Activated CD4-positive, alpha-beta T cell treated with anti-CD3 and anti-CD28 coated beads, Interleukin-2, amount 50 U/mL, for 1 hour (primary cell): ENCODE data around the gene NAXD.
A peak's percentile ranks its signal among the peaks of the same experiment; 100 is the strongest.
"Not testable (repeated sequence)": the region's sequence is repeated elsewhere in the genome, so short reads cannot be mapped to it uniquely, and the experiment has no call there.

Experiments
- DNase-seq: peaks from one replicate; pipeline ENCODE4 v3.0.0-alpha.2; 2020

Gene NAXD

DNA sequence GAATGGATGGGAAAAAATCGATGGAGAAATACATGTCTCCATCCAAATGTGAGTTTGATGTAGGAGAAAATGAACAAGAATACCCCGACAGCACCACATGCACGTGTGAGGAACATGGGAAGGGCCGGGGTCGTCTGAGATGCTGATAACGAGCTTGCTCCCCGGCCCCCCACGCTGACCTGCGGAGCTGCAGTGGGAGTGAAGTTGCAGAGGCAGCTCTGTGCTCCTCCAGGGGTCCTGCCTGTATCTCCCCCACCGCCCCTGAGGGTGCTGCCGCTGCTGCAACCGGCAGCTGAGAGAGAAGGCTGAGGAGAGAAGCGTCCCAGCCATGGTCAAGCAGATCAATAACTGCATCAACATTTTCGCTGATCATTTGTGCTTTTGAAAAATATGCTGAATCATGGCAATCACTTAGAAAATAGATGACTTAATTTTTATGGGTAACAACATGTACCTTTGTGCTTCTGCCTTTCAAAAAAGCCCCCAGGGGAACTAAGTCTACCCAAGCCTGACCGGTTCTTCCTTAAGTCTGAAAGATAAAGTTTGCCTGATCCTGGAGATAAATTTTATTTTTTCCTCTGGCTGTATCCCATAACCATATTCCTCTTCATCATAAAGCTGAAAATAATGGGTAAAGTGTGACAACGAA is 18.2 kb upstream of the NAXD start:
- no peak for DNase-seq

DNA sequence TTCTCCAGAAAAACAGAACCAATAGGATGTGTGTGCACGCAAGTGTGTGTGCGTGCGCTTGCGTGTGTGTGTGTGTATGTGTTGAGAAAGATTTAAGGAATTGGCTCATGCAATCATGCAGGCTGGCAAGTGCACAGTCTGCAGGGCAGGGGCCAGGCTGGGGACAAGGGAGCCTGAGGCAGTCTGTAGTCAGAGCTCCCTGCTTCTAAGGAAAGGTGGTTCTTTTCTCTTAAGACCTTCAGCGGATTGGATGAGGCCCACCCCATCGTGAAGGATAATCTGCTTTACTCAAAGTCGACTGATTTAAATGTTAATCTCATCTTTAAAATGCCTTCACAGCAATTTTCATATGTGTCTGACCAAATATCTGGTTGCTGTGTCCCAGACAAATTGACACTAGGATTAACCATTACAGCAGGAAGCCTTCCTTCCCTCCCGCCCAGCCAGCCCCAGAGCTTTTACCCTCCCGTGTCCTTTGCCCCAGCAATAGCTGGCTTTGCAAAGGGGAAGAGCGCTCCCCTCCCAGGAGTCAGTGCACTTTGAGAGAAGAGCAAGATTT is 15.0 kb upstream of the NAXD start:
- no peak for DNase-seq

DNA sequence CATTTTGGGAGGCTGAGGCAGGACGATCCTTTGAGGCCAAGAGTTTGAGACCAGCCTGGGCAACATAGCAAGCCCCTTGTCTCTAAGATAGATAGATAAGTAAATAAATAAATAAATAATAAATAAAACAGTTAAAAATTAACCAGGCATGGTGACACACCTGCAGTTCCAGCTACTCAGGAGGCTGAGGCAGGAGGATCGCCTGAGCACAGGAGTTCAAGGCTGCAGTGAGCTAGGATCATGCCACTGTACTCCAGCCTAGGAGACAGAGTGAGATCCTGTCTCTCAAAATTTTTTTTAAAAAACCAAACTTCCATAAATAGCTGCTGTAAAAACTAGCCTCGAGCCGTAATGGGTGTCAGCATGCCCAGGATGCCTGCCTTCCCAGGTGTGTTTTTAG is 14.4 kb upstream of the NAXD start:
- no peak for DNase-seq

DNA sequence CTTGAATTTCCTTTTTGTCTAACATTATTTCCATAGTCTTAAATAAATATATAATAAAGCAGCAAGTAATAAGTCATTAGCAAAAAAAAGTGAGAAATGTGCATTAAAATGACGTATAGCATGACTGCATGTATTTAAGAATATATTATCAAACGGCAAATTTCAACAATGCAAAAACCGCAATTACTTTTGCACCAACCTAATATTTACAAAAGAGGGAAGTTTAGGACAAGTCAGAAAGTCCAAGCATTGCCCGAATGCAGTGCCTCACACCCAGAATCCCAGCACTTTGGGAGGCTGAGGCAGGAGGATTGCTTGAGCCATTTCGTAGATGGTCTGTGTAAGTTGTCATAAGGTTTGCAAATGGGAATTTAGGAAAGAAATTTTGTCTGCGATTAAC is 10.2 kb upstream of the NAXD start:
- DNase-seq = no peak

DNA sequence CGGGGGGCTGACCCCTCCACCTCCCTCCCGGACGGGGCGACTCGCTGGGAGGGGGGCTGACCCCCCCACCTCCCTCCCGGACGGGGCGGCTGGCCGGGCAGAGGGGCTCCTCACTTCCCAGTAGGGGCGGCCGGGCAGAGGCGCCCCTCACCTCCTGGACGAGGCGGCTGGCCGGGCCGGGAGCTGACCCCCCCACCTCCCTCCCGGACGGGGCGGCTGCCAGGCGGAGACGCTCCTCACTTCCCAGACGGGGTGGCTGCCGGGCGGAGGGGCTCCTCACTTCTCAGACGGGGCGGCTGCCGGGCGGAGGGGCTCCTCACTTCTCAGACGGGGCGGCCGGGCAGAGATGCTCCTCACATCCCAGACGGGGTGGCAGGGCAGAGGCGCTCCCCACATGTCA is 9.1 kb upstream of the NAXD start:
- not testable (repeated sequence) for DNase-seq

DNA sequence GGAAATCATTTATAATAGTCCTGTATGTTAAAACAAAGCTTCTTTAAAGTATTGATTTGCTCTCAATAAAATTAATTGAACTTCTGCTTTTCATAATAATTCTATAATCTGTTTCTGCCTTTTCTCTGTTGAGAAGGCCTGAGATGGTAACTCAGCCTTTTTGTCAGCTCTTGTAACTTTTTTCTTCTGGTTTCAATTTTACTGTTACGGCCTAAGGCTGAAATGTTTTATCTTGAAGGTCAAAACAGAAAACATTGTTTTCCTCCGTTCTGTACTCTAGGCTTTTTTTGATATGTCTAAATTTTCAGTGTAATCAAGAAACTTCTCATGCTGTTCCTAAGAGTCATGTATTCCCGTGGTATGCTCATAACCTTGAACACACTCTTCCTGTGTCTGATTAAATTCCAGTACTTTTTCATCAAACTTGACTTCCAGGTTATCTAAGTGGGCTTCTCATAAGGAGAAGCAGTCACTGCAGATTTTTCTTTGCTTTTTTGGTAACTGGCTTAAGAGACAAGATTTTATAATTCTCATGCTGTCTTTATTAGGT is 7.6 kb upstream of the NAXD start:
- DNase-seq = no peak

DNA sequence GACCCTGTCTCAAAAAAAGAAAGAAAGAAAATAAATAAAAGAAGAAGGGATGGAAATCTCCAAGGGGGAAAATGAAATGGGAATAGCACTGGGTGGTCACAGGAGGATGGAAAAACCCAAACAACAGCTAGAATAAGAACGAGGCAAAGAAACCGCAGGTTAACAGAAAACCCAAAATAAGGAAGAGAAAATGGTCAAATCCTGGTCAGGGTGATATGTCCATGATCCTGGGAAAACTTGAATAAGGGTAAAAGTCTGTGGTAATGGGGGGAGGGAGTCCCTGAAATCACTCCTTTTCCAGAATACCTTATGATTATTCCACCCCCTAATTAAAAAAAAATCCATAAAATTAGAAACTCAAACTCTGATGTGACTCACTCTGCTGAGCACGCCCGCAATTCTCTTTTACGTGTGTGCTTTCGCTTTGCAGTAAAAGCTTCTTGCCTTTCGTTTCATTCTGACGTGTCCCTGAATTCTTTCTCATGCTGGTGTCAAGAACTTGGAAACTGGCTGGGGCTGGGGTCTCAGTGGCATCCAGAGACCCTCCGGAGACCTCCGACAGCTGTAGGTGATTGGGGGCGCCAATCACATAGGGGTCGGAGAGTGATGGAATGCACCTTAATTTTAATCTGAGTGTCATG is 4.3 kb upstream of the NAXD start:
- no peak for DNase-seq

DNA sequence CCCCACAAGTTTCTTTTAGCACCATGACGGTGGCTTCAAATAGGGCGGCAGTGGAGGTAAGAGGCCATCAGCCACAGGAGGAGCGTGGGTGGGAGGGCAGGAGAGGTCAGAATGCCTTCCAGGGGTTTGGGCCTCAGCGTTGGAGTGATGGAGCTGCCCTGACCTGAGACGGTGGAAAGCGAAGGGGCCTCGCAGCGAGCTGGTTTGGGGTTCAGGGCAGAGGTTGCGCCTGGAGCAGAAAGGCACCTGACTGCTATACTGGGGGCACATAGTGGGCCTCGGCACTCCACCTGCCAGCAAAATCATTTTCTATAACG is 382 bp upstream of the NAXD start:
- no peak for DNase-seq

DNA sequence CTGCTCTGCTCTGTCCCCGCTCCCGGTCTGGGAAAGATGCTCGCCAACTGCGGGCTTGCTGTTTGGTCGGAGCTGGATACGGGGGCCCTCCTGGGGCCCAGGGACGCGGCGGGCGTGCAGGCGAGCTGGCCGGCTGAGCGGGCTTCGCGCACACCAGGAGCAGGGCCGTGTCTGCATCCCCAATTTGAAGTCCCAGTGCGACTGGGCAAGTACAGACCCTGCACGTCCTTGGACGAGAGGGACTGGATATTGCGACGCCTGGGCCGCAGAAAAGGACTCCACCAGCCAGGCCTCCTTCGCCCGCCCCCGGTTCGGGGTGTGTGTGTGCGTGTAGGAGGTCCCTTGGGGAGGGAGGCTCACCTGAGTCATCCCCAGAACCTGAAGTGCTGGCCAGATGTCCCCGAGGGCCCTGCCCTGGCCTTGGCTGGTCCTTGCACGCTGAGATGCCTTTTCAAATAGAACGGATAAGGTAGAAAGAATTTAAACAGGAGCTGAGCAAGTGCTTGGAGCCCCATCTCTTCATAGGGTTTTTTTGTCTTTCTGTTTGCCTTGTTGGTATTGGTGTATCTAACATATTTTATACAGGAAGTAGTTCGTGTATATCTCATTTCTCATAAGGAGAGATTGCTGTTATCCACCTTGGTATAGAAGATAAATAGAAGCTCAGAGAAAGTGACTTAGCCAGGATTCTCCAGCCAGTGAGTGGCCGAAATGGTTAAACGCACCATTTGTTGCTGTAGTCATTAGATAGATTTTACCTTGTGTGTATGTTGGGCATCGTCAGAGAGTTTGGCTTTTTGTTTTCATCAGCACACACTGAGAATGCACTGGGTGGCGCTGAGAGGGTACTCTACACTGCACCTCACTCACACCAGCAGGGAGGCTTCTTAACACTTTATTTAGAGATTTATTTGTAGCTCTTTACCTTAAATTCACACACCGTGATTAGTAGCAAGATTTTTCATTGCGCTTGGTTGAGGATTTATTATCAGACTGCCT is 1.1 kb downstream of the NAXD start:
- DNase-seq = peak; percentile 15

DNA sequence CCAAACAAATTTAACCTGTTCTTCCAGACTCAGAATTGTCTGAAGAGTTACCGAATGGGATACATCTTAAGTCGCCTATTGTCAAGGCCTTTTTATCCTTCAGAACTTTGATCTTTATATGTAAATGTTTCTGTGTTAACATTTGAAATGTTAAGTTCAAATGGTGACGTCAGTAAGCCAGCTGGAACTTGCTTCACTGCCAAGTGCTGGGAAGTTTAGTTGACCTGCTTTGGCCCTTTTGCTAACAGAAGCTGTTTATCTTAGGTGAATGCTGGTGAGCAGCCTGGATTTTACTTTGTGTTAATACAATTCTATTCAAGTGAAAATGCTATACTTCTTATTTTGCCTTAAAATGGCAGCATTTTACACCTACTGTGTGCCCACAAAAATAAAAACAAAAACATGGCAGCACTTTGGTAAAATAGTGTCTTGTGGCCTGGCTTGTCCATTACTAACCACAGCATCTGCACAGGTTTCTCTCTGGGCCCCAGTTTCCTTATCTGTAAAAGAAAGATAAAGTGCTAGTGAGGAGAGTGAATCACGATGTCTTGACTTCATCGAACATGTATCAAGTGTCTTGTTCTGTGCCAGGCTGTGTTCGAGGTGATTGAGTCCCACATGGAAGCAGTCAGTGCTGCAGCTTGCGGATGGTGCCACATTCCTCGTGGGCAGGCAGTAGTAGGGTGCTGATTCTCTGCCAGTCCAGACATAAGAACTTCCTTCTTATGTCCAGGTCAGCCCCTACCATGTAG is 2.2 kb downstream of the NAXD start:
- no peak for DNase-seq

DNA sequence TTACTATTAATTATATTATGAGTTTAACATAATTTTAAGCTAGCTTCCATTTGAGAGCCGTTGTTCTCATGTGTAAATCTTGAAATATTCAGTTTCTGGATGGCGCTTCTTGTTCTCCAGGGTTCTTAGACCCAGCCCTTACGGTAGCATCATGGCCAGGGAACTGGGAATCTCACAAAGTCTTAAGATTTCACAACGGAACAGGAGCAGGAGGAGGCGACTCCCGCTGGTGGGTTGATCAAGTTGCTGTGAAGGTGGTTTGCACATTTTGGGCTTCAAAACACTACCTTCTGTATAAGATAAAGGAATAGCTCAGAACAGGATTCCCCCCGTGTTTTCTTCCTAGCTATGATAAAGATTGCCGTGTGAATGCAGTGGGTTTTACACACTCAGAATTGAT is 2.8 kb downstream of the NAXD start:
- DNase-seq = no peak

DNA sequence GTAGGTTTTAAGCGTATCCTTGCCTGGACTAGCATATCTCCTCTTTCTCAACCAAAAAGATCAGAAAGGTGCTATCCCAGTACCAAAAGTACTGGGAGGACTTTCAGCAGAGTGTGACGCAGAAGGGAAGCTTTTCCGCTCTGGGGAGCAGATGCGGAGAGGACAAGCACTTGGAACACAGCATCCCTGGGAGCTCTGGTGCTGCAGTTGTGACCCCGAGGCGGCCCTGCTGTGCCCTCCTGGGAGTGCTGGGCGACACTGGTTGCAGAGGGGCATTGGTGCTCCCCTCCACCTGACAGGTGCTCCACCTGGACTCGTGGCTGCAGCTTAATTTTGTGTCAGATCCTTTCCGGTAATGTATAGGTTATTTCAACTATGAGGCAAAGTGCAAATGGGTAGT is 3.4 kb downstream of the NAXD start:
- no peak for DNase-seq

DNA sequence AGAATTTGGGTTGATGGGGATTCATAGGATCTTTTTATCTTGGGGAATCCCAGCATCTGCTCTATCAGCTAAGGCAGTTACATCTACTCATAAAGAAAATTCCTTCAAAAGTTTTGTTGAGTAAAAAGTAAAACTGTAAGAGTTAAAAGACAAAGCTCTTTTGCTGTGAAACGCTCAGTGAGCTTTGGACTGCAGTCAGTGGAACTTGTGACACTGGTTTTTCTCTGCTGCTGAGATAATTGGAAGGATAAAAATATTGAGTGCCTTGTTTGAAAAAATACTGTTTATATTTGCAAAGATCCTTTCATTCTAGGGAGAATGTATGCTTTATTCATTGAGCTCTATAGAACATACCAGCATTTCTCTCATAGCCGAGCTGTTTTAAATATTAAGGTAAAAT is 5.3 kb downstream of the NAXD start:
- no peak for DNase-seq

DNA sequence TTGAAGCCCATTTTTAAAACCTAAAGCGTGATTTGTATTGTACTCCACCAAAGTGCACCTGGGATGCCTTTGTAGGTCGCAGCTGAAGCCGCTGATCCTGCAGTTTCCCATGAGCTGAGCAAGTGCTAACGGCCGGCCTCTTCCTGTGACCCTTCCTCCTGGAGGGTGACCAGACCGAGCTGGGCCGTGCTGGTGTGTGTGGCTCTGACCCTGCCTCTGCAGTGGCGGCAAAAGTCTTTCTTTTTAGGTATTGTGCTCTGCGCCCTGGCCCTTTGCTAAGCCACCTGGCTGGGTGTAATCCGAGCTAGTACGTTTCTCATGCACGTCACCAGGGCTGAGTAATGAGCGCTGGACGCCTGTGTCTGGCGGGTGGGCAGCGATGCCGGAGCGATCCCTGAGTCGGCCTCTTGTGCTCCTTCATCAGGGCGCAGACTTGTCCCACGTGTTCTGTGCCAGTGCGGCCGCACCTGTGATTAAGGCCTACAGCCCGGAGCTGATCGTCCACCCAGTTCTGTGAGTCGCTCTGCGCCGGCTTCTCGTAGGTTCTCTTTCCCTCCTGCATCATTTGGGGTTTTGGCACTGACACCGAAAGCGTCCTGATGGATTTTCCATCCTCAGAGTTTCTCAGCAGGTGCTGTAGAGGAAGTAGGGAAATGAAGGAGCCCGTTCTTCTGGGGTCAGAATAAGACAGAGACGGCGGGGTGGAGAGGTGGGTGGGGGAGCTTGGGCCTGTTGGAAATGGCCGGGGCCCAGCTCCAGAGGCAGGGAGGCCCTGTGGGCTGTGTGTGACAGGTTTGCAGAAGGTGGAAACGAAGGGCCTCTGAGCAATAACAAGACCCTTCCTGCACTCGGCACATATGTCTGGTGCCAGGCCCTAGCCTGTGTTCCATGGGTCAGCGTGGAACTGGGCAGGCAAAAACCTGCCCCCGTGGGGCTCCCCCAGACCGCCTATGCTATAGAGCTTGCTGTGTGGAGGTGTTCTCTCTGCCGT is 9.7 kb downstream of the NAXD start:
- DNase-seq = no peak

DNA sequence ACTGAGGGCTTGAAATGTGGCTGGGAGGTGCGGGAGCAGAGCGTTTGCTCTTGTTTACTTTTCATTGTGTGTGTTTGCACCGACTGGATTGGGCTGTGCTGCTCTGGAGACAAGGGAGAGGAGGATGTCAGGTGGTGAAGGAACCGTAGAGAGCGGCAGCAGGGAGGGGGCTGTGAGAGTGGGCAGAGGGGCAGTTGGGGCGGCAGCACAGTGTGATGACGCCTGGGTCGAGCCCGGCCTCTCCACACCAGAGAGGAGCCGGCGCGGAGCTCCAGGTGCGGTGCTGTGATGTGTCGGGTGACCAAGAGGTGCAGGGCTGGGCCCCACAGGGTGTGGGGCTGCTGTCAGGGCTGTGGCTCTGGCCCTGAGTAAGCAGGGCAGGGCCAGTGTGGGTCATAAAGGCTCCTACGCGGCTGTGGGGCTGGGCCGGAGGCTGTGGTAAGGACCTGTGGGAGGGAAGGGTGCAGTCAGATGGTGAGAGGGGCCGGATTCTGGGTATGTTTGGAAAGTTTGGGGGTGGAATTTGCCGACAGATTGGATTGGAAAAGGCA is 10.5 kb downstream of the NAXD start:
- no peak for DNase-seq

DNA sequence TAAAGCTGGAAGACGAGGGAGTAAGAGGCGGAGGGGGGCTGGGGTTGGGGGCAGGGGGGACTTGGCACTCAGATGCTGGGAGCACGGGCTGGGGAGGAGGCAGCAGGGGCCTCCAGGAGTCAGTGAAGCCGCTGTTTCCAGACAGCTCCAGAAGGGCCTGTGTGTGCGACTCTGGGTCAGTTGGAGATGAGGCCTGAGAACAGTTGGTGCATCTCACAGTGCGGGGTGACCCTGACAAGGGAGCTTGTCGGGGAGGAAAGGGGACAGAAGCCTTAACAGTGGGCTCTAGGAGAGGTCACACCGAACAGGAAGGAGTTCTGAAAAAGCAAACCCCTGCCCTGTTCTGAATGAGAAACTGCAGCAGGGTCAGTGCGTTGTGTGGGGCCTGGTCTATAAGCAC is 11.2 kb downstream of the NAXD start:
- DNase-seq = no peak

DNA sequence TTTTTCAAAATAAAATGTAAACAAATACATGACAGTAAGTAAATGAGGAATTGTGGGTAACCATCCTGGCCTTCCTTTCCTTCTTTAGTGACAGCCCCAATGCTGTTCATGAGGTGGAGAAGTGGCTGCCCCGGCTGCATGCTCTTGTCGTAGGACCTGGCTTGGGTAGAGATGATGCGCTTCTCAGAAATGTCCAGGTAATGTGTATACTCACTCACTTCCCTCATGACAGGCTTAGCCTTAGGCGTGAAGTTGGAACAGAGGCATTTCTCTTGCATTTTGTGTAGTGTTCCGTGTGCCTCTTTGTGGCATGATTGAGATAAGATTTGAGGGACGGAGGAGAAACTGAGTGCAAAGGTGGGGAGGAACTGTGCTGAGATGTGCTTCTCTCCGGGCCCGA is 12.0 kb downstream of the NAXD start:
- no peak for DNase-seq

DNA sequence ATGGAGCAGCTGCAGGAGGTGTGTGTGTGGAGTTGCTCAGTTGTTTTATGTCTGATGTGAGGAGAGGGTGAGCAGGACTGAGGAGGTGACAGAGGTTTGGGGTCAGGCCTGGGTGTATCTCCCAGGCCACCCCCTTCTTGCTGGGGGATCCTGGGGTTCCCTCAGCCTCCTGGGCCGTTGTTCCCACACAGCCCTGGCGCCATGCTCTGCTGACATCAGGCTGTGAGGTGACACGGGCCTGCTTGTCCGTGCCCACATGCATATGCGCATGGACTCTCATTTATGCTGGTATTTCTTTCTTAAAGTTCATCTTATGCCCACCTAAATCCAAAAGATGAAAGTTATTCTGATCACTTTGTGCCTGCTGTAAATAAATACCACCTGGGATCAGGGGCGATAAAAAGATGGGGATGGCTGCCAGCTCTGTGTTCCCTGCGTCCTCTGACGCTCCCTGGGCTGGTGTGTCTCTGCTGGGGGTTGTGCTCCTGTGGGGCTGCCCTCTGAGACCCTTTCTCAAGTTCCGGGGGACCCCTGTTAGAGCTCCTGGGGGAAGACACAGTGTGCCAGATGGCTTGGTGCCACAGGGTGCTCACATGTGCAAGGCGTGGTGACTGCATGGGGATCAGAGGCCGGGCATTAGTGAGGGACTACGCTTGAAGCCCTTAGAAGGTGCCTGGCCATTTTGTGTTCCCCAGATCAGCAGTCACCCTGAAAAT is 12.6 kb downstream of the NAXD start:
- DNase-seq = no peak

DNA sequence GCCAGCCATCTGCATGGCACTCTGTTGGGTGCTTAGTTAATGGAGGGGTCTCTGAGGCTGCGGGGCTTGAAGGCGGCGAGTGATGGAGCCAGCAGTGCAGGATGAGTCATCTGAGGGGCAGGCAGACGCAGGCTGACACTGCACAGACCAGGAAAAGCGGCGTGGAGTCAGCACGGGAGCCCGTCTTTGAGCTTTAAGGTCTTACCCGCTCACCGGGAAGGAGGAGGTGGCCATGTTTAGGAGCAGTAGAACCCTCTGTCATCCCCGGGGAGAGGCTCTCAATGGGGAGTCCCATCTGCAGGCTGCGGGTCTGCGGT is 13.1 kb downstream of the NAXD start:
- DNase-seq = no peak

DNA sequence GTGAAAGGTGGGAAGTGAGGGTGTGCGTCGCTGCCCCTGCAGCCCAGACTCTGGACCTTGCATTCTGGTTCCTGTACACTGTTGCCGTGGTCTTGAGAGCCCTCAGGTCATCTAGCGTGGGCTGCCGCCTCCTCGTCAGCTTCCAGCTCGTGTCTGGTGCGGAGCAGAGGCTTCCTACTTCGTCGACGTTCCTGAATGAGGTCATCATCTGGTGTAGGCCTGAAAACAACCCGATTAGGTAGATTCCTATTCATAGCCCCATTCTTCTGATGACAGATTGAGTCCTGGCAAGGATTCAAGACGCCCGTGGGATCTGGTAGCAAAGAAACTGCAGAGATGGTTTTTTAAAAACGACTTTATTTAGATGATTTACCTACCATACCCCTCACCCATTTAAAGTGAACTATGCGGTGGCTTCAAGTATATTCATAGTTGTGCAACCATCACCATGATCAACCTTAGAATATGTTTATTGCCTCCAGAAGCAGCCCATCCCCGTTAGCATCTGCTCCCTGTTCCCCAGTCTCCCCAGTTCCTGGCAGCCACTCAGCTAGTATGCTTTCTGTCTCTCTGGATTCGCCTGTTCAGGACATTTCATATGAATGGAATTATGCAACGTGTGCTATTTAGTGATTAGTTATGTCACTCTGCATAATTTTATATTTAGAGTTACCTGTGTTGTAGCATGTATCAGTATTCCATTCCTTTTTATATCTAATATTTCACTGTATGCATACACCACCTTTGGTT is 13.8 kb downstream of the NAXD start:
- DNase-seq = no peak
